H1 (cell line): ENCODE data around the gene LCN6. TPM values are rescaled to one million over a fixed set of nuclear protein-coding genes. Genes with fewer than 3 reads are reported as not detected.

Experiments used
- ASH2L ChIP-seq: fragments of 200-600, 300-600 bp; sonication (generic); IDR thresholded peaks from one replicate; pipeline ENCODE4 v1.7.1; 2017; ENCODE audit warnings: low read length
- BCL11A ChIP-seq, 2 experiments: IDR thresholded peaks; one replicate each; pipeline ENCODE4 v1.6.1; 2011; ENCODE audit warnings: low read depth in 2 of 2, low read length in 2 of 2, mild to moderate bottlenecking in 2 of 2
- CEBPB ChIP-seq: IDR thresholded peaks from 2 replicates; pipeline ENCODE4 v1.6.1; 2012; ENCODE audit warnings: low read depth, low read length
- CREB1 ChIP-seq: IDR thresholded peaks from 2 replicates; pipeline ENCODE4 v1.6.1; 2012; ENCODE audit warnings: inconsistent platforms
- GTF2F1 ChIP-seq: IDR thresholded peaks from 2 replicates; pipeline ENCODE4 v1.6.1; 2012; ENCODE audit warnings: low read depth, low read length, improper control_type of control experiment, borderline replicate concordance
- JUN ChIP-seq: IDR thresholded peaks from 2 replicates; pipeline ENCODE4 v1.6.1; 2011; ENCODE audit warnings: low read depth, mild to moderate bottlenecking, improper control_type of control experiment, low read length
- KDM5A ChIP-seq: fragments of 200-600 bp; IDR thresholded peaks from 2 replicates; pipeline ENCODE4 v1.7.1; 2012; ENCODE audit warnings: mild to moderate bottlenecking, low read length, inconsistent platforms, mixed read lengths
- NANOG ChIP-seq: IDR thresholded peaks from 2 replicates; pipeline ENCODE4 v1.6.1; 2011; ENCODE audit warnings: low read length, low read depth, mild to moderate bottlenecking, inconsistent platforms; ENCODE audit not compliant: insufficient read depth, poor library complexity, severe bottlenecking
- NRF1 ChIP-seq: IDR thresholded peaks from 2 replicates; pipeline ENCODE4 v1.6.1; 2011; ENCODE audit warnings: mild to moderate bottlenecking, low read depth, low read length, improper control_type of control experiment
- POLR2A ChIP-seq, 2 experiments: IDR thresholded peaks; 1 replicate in 1 of 2; 2 replicates in 1 of 2; pipeline ENCODE4 v1.6.1; 2011; ENCODE audit warnings: low read depth in 2 of 2, low read length in 2 of 2, mild to moderate bottlenecking in 2 of 2; ENCODE audit errors: control extremely low read depth in 1 of 2
- POLR2AphosphoS5 ChIP-seq: IDR thresholded peaks from 2 replicates; pipeline ENCODE4 v1.6.1; 2011; ENCODE audit warnings: low read depth, low read length
- POU5F1 ChIP-seq: IDR thresholded peaks from 2 replicates; pipeline ENCODE4 v1.6.1; 2011; ENCODE audit warnings: low read depth, mild to moderate bottlenecking, low read length, moderate library complexity
- RAD21 ChIP-seq, 2 experiments: IDR thresholded peaks in 1 of 2; conservative IDR thresholded peaks in 1 of 2; 2 replicates each; pipeline ENCODE4 v1.6.1; 2011; ENCODE audit warnings: low read depth in 2 of 2, low read length in 2 of 2, improper control_type of control experiment in 1 of 2, inconsistent platforms in 1 of 2, mild to moderate bottlenecking in 1 of 2, moderate library complexity in 1 of 2
- RBBP5 ChIP-seq: IDR thresholded peaks from 2 replicates; pipeline ENCODE4 v1.7.1; 2012; ENCODE audit warnings: low read depth, mild to moderate bottlenecking, inconsistent platforms, low read length, moderate library complexity, borderline replicate concordance
- RFX5 ChIP-seq: IDR thresholded peaks from 2 replicates; pipeline ENCODE4 v1.6.1; 2011; ENCODE audit warnings: low read depth, low read length, improper control_type of control experiment, borderline replicate concordance
- RXRA ChIP-seq: IDR thresholded peaks from 2 replicates; pipeline ENCODE4 v1.6.1; 2011; ENCODE audit warnings: low read depth, mild to moderate bottlenecking, low read length, moderate library complexity; ENCODE audit not compliant: insufficient read depth
- SIX5 ChIP-seq: IDR thresholded peaks from 2 replicates; pipeline ENCODE4 v1.6.1; 2011; ENCODE audit warnings: mild to moderate bottlenecking, low read depth, low read length
- SP4 ChIP-seq: IDR thresholded peaks from 2 replicates; pipeline ENCODE4 v1.6.1; 2012; ENCODE audit warnings: low read length, inconsistent platforms
- SUZ12 ChIP-seq: fragments of 200-600 bp; sonication (generic); IDR thresholded peaks from 2 replicates; pipeline ENCODE4 v1.6.1; 2012; ENCODE audit warnings: mild to moderate bottlenecking, inconsistent platforms, low read length, moderate library complexity, mixed read lengths
- TCF12 ChIP-seq: IDR thresholded peaks from 2 replicates; pipeline ENCODE4 v1.6.1; 2011; ENCODE audit warnings: low read depth, mild to moderate bottlenecking, low read length
- YY1 ChIP-seq: IDR thresholded peaks from 2 replicates; pipeline ENCODE4 v1.6.1; 2011; ENCODE audit warnings: low read depth, mild to moderate bottlenecking, low read length
- ZNF274 ChIP-seq: IDR thresholded peaks from 2 replicates; pipeline ENCODE4 v1.7.0; 2012; ENCODE audit warnings: low read length, borderline replicate concordance; ENCODE audit errors: extremely low read depth
- polyA plus RNA-seq, 7 experiments: library from polyadenylated mRNA; depleted of rRNA in 3 of 7; stranded (reverse) in 5 of 7; unstranded in 2 of 7; fragments of >200 nt in 5 of 7; fragments of 200-250 nt in 2 of 7; gene quantifications; 1 replicate in 5 of 7; 2 replicates in 1 of 7; 4 replicates in 1 of 7; pipeline versions ENCODE4 v1.2.1 to v1.2.3, GENCODE V29; 2011 to 2013; ENCODE audit warnings: missing spikeins in 2 of 7, mixed read lengths in 2 of 7
- total RNA-seq: library from RNA; stranded (reverse); fragmentation: NEBNext Ultra II Directional; extraction: Animal tissue kit (Norgen Biotek cat#: 25700); gene quantifications from 2 replicates; pipeline ENCODE4 v1.2.1, GENCODE V29; 2021
- TF ChIP-seq, protein P1 (sequence below), 3 experiments: IDR thresholded peaks; 1 replicate in 2 of 3; 2 replicates in 1 of 3; pipeline versions ENCODE4 v1.5.1 to v1.6.1; 2011; ENCODE audit warnings: low read length in 3 of 3, mild to moderate bottlenecking in 3 of 3, inconsistent platforms in 2 of 3, low read depth in 1 of 3, moderate library complexity in 1 of 3; ENCODE audit not compliant: insufficient read depth in 1 of 3; ENCODE audit errors: control extremely low read depth in 1 of 3

LCN6 gene
- total and polyA plus RNA-seq, 2 of the 8 experiments (the other 6 are each of a cell fraction or from before 2014, with no cell fraction given), result not detected

DNA sequence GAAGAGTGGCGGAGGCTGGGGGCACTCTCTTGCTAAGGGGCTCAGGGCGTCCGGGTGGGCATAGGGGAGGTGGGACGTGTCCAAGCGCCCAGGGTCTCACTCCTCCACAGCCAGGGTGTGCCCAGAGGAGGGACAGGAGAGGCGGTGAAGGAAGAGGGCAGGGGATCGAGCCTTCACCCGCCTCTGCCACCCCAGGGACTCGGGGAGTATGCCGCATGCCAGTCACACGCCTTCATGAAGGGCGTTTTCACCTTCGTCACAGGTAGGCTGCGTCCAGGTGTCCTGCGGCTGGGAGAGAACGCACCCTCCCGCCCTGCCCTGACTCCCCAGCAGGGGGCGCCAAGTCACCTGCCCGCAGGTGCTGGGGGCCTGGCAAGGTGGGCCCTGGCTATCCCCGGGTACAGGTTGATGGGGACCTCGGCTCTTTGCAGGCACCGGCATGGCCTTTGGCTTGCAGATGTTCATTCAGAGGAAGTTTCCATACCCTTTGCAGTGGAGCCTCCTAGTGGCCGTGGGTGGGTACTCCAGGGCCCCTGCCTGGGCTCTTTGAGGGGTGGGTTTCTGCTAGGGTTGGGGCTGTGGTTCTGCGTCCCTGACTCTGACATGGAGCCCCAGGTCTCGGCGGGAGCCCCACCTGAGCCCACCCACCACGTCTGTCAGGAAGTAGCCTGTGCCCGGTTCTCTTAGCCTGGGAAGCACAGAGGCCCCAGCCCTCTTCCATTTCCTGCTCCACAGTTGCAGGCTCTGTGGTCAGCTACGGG, 43.4 kb upstream of the LCN6 start (continued):
- TF ChIP-seq JUN (no peak), SUZ12 (no peak), TCF12 (peak; percentile 94; the same call in 1 of the 2 replicates), BCL11A (IDR thresholded peaks at IDR 0.05; ENCODE audit: low read depth in 2 of 2, low read length in 2 of 2) (no peak), SIX5 (no peak), ASH2L (no peak), POU5F1 (no peak), YY1 (peak; percentile 64; the same call in 1 of the 2 replicates), RAD21 (IDR thresholded peaks at IDR 0.05 in 1 of 2, conservative IDR thresholded peaks at IDR 0.05 in 1 of 2; ENCODE audit: low read depth in 2 of 2, low read length in 2 of 2) (peak; percentile 49 to 63), RXRA (no peak), NANOG (peak; percentile 14), RBBP5 (no peak), RFX5 (no peak), CREB1 (peak; percentile 51), POLR2AphosphoS5 (peak; percentile 41), ZNF274 (no peak), GTF2F1 (no peak), SP4 (peak; percentile 91), NRF1 (no peak), KDM5A (no peak), POLR2A (IDR thresholded peaks at IDR 0.05; ENCODE audit: control extremely low read depth in 1 of 2, low read depth in 2 of 2, low read length in 2 of 2) (no peak), CEBPB (no peak)
- TF ChIP-seq, protein P1, sequence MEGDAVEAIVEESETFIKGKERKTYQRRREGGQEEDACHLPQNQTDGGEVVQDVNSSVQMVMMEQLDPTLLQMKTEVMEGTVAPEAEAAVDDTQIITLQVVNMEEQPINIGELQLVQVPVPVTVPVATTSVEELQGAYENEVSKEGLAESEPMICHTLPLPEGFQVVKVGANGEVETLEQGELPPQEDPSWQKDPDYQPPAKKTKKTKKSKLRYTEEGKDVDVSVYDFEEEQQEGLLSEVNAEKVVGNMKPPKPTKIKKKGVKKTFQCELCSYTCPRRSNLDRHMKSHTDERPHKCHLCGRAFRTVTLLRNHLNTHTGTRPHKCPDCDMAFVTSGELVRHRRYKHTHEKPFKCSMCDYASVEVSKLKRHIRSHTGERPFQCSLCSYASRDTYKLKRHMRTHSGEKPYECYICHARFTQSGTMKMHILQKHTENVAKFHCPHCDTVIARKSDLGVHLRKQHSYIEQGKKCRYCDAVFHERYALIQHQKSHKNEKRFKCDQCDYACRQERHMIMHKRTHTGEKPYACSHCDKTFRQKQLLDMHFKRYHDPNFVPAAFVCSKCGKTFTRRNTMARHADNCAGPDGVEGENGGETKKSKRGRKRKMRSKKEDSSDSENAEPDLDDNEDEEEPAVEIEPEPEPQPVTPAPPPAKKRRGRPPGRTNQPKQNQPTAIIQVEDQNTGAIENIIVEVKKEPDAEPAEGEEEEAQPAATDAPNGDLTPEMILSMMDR (IDR thresholded peaks at IDR 0.05; ENCODE audit: control extremely low read depth in 1 of 3, insufficient read depth in 1 of 3, low read depth in 1 of 3, low read length in 3 of 3), result peak in 2 of 3 experiments; percentile 85 to 91; a peak in 3 of 4 replicates
